H1 (cell line): ENCODE results near the gene ENPP4. TPM values are rescaled to one million over a fixed set of nuclear protein-coding genes. Genes with fewer than 3 reads are reported as not detected.

ENCODE experiments used
- CTCF ChIA-PET: fragments of 300-600 bp; sonication (Branson Sonifier 250); formaldehyde crosslinking; loops from one replicate; lab custom pipeline; 2021; ENCODE audit not compliant: partially characterized antibody; lab: Charles Lee
- POLR2A ChIA-PET: fragments of 300-600 bp; sonication (Branson Sonifier 250); formaldehyde crosslinking; loops from one replicate; lab custom pipeline; 2021; ENCODE audit warnings: inconsistent platforms; ENCODE audit not compliant: partially characterized antibody; lab: Charles Lee
- DNase-seq, 2 experiments: peaks; one replicate each; pipeline versions ENCODE4 v3.0.0 to v3.0.0-alpha.2; 2010 to 2022; ENCODE audit warnings: low spot score in 2 of 2, low read depth in 1 of 2, mixed read lengths in 1 of 2
- FAIRE-seq: peaks from 2 replicates; lab custom pipeline; 2011; peaks lifted over from hg19 to GRCh38; lab: Jason Lieb, UNC
- H2AFZ ChIP-seq: 2 replicates; pipeline ENCODE4 v1.8.1; 2012; ENCODE audit warnings: low read length, inconsistent platforms
- H2AK5ac ChIP-seq: 2 replicates; pipeline ENCODE4 v1.6.1; 2013; ENCODE audit warnings: low read depth, low read length
- H2BK120ac ChIP-seq: replicated peaks from 2 replicates; pipeline ENCODE3; 2013; ENCODE audit warnings: low read depth, low read length, inconsistent platforms
- H2BK12ac ChIP-seq: 2 replicates; pipeline ENCODE4 v1.6.1; 2013; ENCODE audit warnings: low read depth, low read length
- H2BK15ac ChIP-seq: 2 replicates; pipeline ENCODE4 v1.6.1; 2013; ENCODE audit warnings: low read length
- H2BK20ac ChIP-seq: 2 replicates; pipeline ENCODE4 v1.6.1; 2013; ENCODE audit warnings: low read length
- H2BK5ac ChIP-seq: 2 replicates; pipeline ENCODE4 v1.6.1; 2013; ENCODE audit warnings: low read depth, low read length
- H3K14ac ChIP-seq: 2 replicates; pipeline ENCODE4 v1.6.1; 2013; ENCODE audit warnings: inconsistent platforms; ENCODE audit not compliant: insufficient read length
- H3K18ac ChIP-seq: 2 replicates; pipeline ENCODE4 v1.6.1; 2013; ENCODE audit warnings: low read length; ENCODE audit errors: extremely low read depth
- H3K23ac ChIP-seq: 2 replicates; pipeline ENCODE4 v1.6.1; 2013; ENCODE audit warnings: inconsistent platforms; ENCODE audit not compliant: insufficient read length
- H3K23me2 ChIP-seq: 2 replicates; pipeline ENCODE4 v1.6.1; 2013; ENCODE audit warnings: low read depth, low read length
- H3K27ac ChIP-seq: 2 replicates; pipeline ENCODE4 v1.6.1; 2011; ENCODE audit warnings: low read depth, low read length, inconsistent platforms
- H3K27me3 ChIP-seq, 4 experiments: replicated peaks in 1 of 4; 1 replicate in 1 of 4; 2 replicates in 3 of 4; pipeline versions ENCODE4 v1.6.1 to v1.8.1; 2011 to 2013; ENCODE audit warnings: low read length in 3 of 4, mild to moderate bottlenecking in 3 of 4, inconsistent platforms in 2 of 4, mixed read lengths in 2 of 4, moderate library complexity in 1 of 4; ENCODE audit not compliant: control insufficient read depth in 3 of 4, insufficient read depth in 3 of 4; ENCODE audit errors: extremely low read depth in 1 of 4
- H3K36me3 ChIP-seq, 4 experiments: 2 replicates each; pipeline versions ENCODE4 v1.6.1 to v1.8.1; 2011 to 2013; ENCODE audit warnings: mild to moderate bottlenecking in 4 of 4, low read length in 3 of 4, moderate library complexity in 2 of 4, control low read depth in 1 of 4, inconsistent platforms in 1 of 4; ENCODE audit not compliant: insufficient read depth in 4 of 4, control insufficient read depth in 2 of 4
- H3K4ac ChIP-seq: replicated peaks from 2 replicates; pipeline ENCODE3; 2013; ENCODE audit warnings: low read length, low read depth, mixed read lengths, inconsistent platforms; ENCODE audit not compliant: insufficient read length
- H3K4me1 ChIP-seq, 4 experiments: replicated peaks in 1 of 4; 1 replicate in 1 of 4; 2 replicates in 3 of 4; pipeline versions ENCODE4 v1.6.1 to v1.8.1; 2011 to 2013; ENCODE audit warnings: low read length in 3 of 4, inconsistent platforms in 2 of 4, mixed read lengths in 1 of 4; ENCODE audit not compliant: insufficient read depth in 4 of 4, control insufficient read depth in 3 of 4
- H3K4me2 ChIP-seq, 2 experiments: 2 replicates each; pipeline versions ENCODE4 v1.6.1 to v1.8.1; 2011 to 2013; ENCODE audit warnings: low read depth in 2 of 2, low read length in 2 of 2, control low read depth in 1 of 2, inconsistent platforms in 1 of 2, mild to moderate bottlenecking in 1 of 2; ENCODE audit not compliant: insufficient read depth in 1 of 2
- H3K4me3 ChIP-seq, 4 experiments: fragments of 200-600, 300-600 bp in 1 of 4; sonication (generic), shearing (Covaris generic), sonication (Bioruptor Twin) in 1 of 4; 2 replicates each; pipeline versions ENCODE4 v1.5.1 to v1.8.1; 2011 to 2016; ENCODE audit warnings: low read length in 4 of 4, low read depth in 3 of 4, control low read depth in 2 of 4, inconsistent platforms in 2 of 4, mild to moderate bottlenecking in 2 of 4, mixed read lengths in 1 of 4, moderate library complexity in 1 of 4; ENCODE audit not compliant: insufficient read depth in 2 of 4; ENCODE audit errors: extremely low read depth in 1 of 4
- H3K56ac ChIP-seq: replicated peaks from 2 replicates; pipeline ENCODE3; 2013; ENCODE audit warnings: low read depth, mild to moderate bottlenecking, mixed read lengths, low read length, inconsistent platforms; ENCODE audit not compliant: insufficient read length
- H3K79me1 ChIP-seq: 2 replicates; pipeline ENCODE4 v1.6.1; 2013; ENCODE audit warnings: low read depth, low read length, control low read depth
- H3K79me2 ChIP-seq, 2 experiments: 2 replicates each; pipeline versions ENCODE4 v1.6.1 to v1.8.1; 2012 to 2013; ENCODE audit warnings: low read length in 2 of 2, mild to moderate bottlenecking in 2 of 2, inconsistent platforms in 1 of 2; ENCODE audit not compliant: insufficient read depth in 2 of 2, control insufficient read depth in 1 of 2
- H3K9ac ChIP-seq, 4 experiments: replicated peaks in 1 of 4; 1 replicate in 1 of 4; 2 replicates in 3 of 4; pipeline versions ENCODE4 v1.6.1 to v1.8.1; 2011 to 2013; ENCODE audit warnings: low read depth in 3 of 4, low read length in 3 of 4, control low read depth in 2 of 4, mild to moderate bottlenecking in 2 of 4, moderate library complexity in 2 of 4, inconsistent platforms in 1 of 4; ENCODE audit errors: extremely low read depth in 1 of 4
- H3K9me3 ChIP-seq, 2 experiments: 2 replicates each; pipeline versions ENCODE4 v1.6.1 to v1.8.1; 2012 to 2013; ENCODE audit warnings: mild to moderate bottlenecking in 2 of 2, moderate library complexity in 2 of 2, control low read depth in 1 of 2, inconsistent platforms in 1 of 2, low read depth in 1 of 2, low read length in 1 of 2, mixed read lengths in 1 of 2; ENCODE audit not compliant: insufficient read depth in 2 of 2
- H4K20me1 ChIP-seq, 2 experiments: replicated peaks in 1 of 2; 2 replicates each; pipeline versions ENCODE3 to v1.8.1; 2011 to 2013; ENCODE audit warnings: inconsistent platforms in 2 of 2, low read length in 2 of 2, mild to moderate bottlenecking in 1 of 2; ENCODE audit not compliant: insufficient read depth in 2 of 2, control insufficient read depth in 1 of 2
- H4K5ac ChIP-seq: 2 replicates; pipeline ENCODE4 v1.6.1; 2013; ENCODE audit warnings: low read length, low read depth, mixed read lengths, inconsistent platforms; ENCODE audit not compliant: insufficient read length
- H4K8ac ChIP-seq: 2 replicates; pipeline ENCODE4 v1.8.0; 2013; ENCODE audit warnings: mild to moderate bottlenecking, moderate library complexity, low read length, inconsistent platforms; ENCODE audit not compliant: insufficient read depth; ENCODE audit errors: extremely low read depth
- H4K91ac ChIP-seq: replicated peaks from 2 replicates; pipeline ENCODE3; 2013; ENCODE audit warnings: low read length, mixed read lengths, inconsistent platforms; ENCODE audit not compliant: insufficient read length
- BCL11A ChIP-seq, 2 experiments: IDR thresholded peaks; one replicate each; pipeline ENCODE4 v1.6.1; 2011; ENCODE audit warnings: low read depth in 2 of 2, low read length in 2 of 2, mild to moderate bottlenecking in 2 of 2
- E2F6 ChIP-seq: IDR thresholded peaks from 2 replicates; pipeline ENCODE4 v1.6.1; 2012; ENCODE audit warnings: inconsistent platforms
- EZH2 ChIP-seq: fragments of 200-600 bp; sonication (generic); IDR thresholded peaks from 2 replicates; pipeline ENCODE4 v1.7.1; 2012; ENCODE audit warnings: low read depth, mild to moderate bottlenecking, moderate library complexity, low read length, inconsistent platforms; ENCODE audit not compliant: severe bottlenecking
- JUN ChIP-seq: IDR thresholded peaks from 2 replicates; pipeline ENCODE4 v1.6.1; 2011; ENCODE audit warnings: low read depth, mild to moderate bottlenecking, improper control_type of control experiment, low read length
- KDM4A ChIP-seq: IDR thresholded peaks from one replicate; pipeline ENCODE4 v1.7.1; 2012; ENCODE audit warnings: low read depth, mild to moderate bottlenecking, moderate library complexity, low read length, inconsistent platforms; ENCODE audit not compliant: severe bottlenecking
- NRF1 ChIP-seq: IDR thresholded peaks from 2 replicates; pipeline ENCODE4 v1.6.1; 2011; ENCODE audit warnings: mild to moderate bottlenecking, low read depth, low read length, improper control_type of control experiment
- RBBP5 ChIP-seq: IDR thresholded peaks from 2 replicates; pipeline ENCODE4 v1.7.1; 2012; ENCODE audit warnings: low read depth, mild to moderate bottlenecking, inconsistent platforms, low read length, moderate library complexity, borderline replicate concordance
- RFX5 ChIP-seq: IDR thresholded peaks from 2 replicates; pipeline ENCODE4 v1.6.1; 2011; ENCODE audit warnings: low read depth, low read length, improper control_type of control experiment, borderline replicate concordance
- RNF2 ChIP-seq: fragments of 200-900, 300-1000 bp; sonication (generic); IDR thresholded peaks from 2 replicates; pipeline ENCODE4 v1.7.1; 2016; ENCODE audit warnings: borderline replicate concordance, low read depth, mild to moderate bottlenecking, antibody characterized with exemption, low read length; ENCODE audit not compliant: poor library complexity, severe bottlenecking; ENCODE audit errors: missing control alignments
- SIN3A ChIP-seq, 2 experiments: IDR thresholded peaks in 1 of 2; conservative IDR thresholded peaks in 1 of 2; 2 replicates each; pipeline ENCODE4 v1.6.1; 2011 to 2012; ENCODE audit warnings: low read length in 2 of 2, improper control_type of control experiment in 1 of 2, low read depth in 1 of 2, mild to moderate bottlenecking in 1 of 2
- SIRT6 ChIP-seq: IDR thresholded peaks from one replicate; pipeline ENCODE4 v1.7.1; 2012; ENCODE audit warnings: low read length, inconsistent platforms
- SP1 ChIP-seq: IDR thresholded peaks from 2 replicates; pipeline ENCODE4 v1.6.1; 2011; ENCODE audit warnings: low read depth, low read length
- SP4 ChIP-seq: IDR thresholded peaks from 2 replicates; pipeline ENCODE4 v1.6.1; 2012; ENCODE audit warnings: low read length, inconsistent platforms
- TEAD4 ChIP-seq: IDR thresholded peaks from 2 replicates; pipeline ENCODE4 v1.6.1; 2012; ENCODE audit warnings: low read depth, low read length, inconsistent platforms, mixed read lengths
- WGBS, 2 experiments: shearing (Covaris generic) in 1 of 2; methylation state at CpG; one replicate each; pipeline versions ENCODE4 v1.1.6 to v1.1.7; 2013 to 2015; ENCODE audit warnings: low lambda C conversion rate in 2 of 2, mixed read lengths in 2 of 2, inconsistent platforms in 1 of 2, low coverage in 1 of 2, missing lambda C conversion rate in 1 of 2; ENCODE audit not compliant: insufficient replicate concordance in 2 of 2, insufficient coverage in 1 of 2, insufficient read length in 1 of 2; ENCODE audit errors: extremely low coverage in 1 of 2, missing lambda C conversion rate in 1 of 2; 5-methylcytosine and 5-hydroxymethylcytosine counted together
- polyA plus RNA-seq, 7 experiments: library from polyadenylated mRNA; depleted of rRNA in 3 of 7; stranded (reverse) in 5 of 7; unstranded in 2 of 7; fragments of >200 nt in 5 of 7; fragments of 200-250 nt in 2 of 7; gene quantifications; 1 replicate in 5 of 7; 2 replicates in 1 of 7; 4 replicates in 1 of 7; pipeline versions ENCODE4 v1.2.1 to v1.2.3, GENCODE V29; 2011 to 2013; ENCODE audit warnings: missing spikeins in 2 of 7, mixed read lengths in 2 of 7
- total RNA-seq: library from RNA; stranded (reverse); fragmentation: NEBNext Ultra II Directional; extraction: Animal tissue kit (Norgen Biotek cat#: 25700); gene quantifications from 2 replicates; pipeline ENCODE4 v1.2.1, GENCODE V29; 2021

Gene ENPP4
- total and polyA plus RNA-seq, 2 of the 8 experiments (the other 6 are each of a cell fraction or from before 2014, with no cell fraction given), result 2.0 to 4.4 TPM

GRCh38 chr6:46175446-46175845 lies 45.7 kb downstream of the ENPP4 start:
- POLR2A ChIA-PET, result no interaction called here
- TF ChIP-seq SP1, result no peak
- no peak for TF ChIP-seq KDM4A
- no peak for TF ChIP-seq EZH2
- TF ChIP-seq SIRT6, result no peak
- TF ChIP-seq NRF1, result no peak
- TF ChIP-seq RBBP5, result no peak
- no peak for TF ChIP-seq TEAD4
- no peak for TF ChIP-seq E2F6
- no peak for TF ChIP-seq RNF2
- TF ChIP-seq SIN3A (conservative IDR thresholded peaks at IDR 0.05 in 1 of 2, IDR thresholded peaks at IDR 0.05 in 1 of 2; ENCODE audit: low read depth in 1 of 2, low read length in 2 of 2), result no peak
- TF ChIP-seq RFX5, result no peak
- TF ChIP-seq BCL11A (IDR thresholded peaks at IDR 0.05; ENCODE audit: low read depth in 2 of 2, low read length in 2 of 2), result no peak
- TF ChIP-seq SP4, result no peak
- no peak for TF ChIP-seq JUN

More at GRCh38 chr6:46175446-46175845, 45.7 kb downstream of the ENPP4 start:
- H3K4me3 ChIP-seq, result no peak overlapping the region
- no peak overlapping the region for H3K14ac ChIP-seq
- H3K9me3 ChIP-seq, result no peaks in the 10 kb centered on the region
- H3K9ac ChIP-seq, result no peak overlapping the region
- H3K27me3 ChIP-seq, result no peaks in the 10 kb centered on the region
- H3K23me2 ChIP-seq, result no peaks in the 10 kb centered on the region
- no peak overlapping the region for H3K56ac ChIP-seq
- no peak overlapping the region for H4K8ac ChIP-seq
- no peak overlapping the region for H3K4ac ChIP-seq
- H2BK12ac ChIP-seq, result no peak overlapping the region
- no peak overlapping the region for H2BK20ac ChIP-seq
- no peak overlapping the region for H4K5ac ChIP-seq
- no peak overlapping the region for H2BK120ac ChIP-seq
- H3K79me1 ChIP-seq, result no peaks in the 10 kb centered on the region
- peaks cover 2 to 6% (median 3%) of the 10 kb centered on the region in 4 experiments; a peak in 3 of 7 replicates for H3K4me1 ChIP-seq
- H4K91ac ChIP-seq, result no peak overlapping the region
- no peaks in the 10 kb centered on the region for H3K36me3 ChIP-seq
- 93% methylated on average over 4 of the region's 4 CpGs; no CpG with 5 or more reads in 1 of the 2 experiments for WGBS, 2 experiments
- DNase-seq (no peak), FAIRE-seq (no peak)
- H2BK5ac ChIP-seq, result no peak overlapping the region
- no peak overlapping the region for H2AK5ac ChIP-seq
- H2BK15ac ChIP-seq, result no peak overlapping the region
- no peak overlapping the region for H3K4me2 ChIP-seq
- H3K79me2 ChIP-seq, result no peaks in the 10 kb centered on the region
- H3K18ac ChIP-seq, result no peak overlapping the region
- H3K27ac ChIP-seq, result no peak overlapping the region
- H3K23ac ChIP-seq, result no peak overlapping the region
- CTCF ChIA-PET, result interaction anchor here (1.0 kb wide), 1 partner anchor 12 kb away, joined by 3 read pairs; no protein-coding TSS in a partner anchor
- H4K20me1 ChIP-seq, result no peaks in the 10 kb centered on the region
- no peak overlapping the region for H2AFZ ChIP-seq
